GM06990 (cell line): Measurements from ENCODE around the gene EPC2.

ENCODE experiments used
- DNase-seq: peaks from one replicate; pipeline ENCODE4 v3.0.0-alpha.2; 2011; ENCODE audit not compliant: insufficient read length; ENCODE audit errors: extremely low read depth
- H3K27me3 ChIP-seq: replicated peaks from 2 replicates; pipeline ENCODE4 v1.6.0; 2011; ENCODE audit warnings: low read length; ENCODE audit not compliant: control insufficient read depth, insufficient read depth
- H3K36me3 ChIP-seq: 2 replicates; pipeline ENCODE4 v1.5.1; 2011; ENCODE audit warnings: low read length; ENCODE audit not compliant: control insufficient read depth, insufficient read depth
- H3K4me3 ChIP-seq: replicated peaks from 2 replicates; pipeline ENCODE4 v1.5.1; 2011; ENCODE audit warnings: low read depth, mild to moderate bottlenecking, control low read depth, low read length
- TF ChIP-seq, protein P1 (sequence below): IDR thresholded peaks from 2 replicates; pipeline ENCODE4 v1.5.1; 2011; ENCODE audit warnings: low read length, control low read depth, mild to moderate bottlenecking, inconsistent platforms; ENCODE audit not compliant: insufficient read depth, poor library complexity, severe bottlenecking

The EPC2 gene, protein sequence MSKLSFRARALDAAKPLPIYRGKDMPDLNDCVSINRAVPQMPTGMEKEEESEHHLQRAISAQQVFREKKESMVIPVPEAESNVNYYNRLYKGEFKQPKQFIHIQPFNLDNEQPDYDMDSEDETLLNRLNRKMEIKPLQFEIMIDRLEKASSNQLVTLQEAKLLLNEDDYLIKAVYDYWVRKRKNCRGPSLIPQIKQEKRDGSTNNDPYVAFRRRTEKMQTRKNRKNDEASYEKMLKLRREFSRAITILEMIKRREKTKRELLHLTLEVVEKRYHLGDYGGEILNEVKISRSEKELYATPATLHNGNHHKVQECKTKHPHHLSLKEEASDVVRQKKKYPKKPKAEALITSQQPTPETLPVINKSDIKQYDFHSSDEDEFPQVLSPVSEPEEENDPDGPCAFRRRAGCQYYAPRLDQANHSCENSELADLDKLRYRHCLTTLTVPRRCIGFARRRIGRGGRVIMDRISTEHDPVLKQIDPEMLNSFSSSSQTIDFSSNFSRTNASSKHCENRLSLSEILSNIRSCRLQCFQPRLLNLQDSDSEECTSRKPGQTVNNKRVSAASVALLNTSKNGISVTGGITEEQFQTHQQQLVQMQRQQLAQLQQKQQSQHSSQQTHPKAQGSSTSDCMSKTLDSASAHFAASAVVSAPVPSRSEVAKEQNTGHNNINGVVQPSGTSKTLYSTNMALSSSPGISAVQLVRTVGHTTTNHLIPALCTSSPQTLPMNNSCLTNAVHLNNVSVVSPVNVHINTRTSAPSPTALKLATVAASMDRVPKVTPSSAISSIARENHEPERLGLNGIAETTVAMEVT

DNA sequence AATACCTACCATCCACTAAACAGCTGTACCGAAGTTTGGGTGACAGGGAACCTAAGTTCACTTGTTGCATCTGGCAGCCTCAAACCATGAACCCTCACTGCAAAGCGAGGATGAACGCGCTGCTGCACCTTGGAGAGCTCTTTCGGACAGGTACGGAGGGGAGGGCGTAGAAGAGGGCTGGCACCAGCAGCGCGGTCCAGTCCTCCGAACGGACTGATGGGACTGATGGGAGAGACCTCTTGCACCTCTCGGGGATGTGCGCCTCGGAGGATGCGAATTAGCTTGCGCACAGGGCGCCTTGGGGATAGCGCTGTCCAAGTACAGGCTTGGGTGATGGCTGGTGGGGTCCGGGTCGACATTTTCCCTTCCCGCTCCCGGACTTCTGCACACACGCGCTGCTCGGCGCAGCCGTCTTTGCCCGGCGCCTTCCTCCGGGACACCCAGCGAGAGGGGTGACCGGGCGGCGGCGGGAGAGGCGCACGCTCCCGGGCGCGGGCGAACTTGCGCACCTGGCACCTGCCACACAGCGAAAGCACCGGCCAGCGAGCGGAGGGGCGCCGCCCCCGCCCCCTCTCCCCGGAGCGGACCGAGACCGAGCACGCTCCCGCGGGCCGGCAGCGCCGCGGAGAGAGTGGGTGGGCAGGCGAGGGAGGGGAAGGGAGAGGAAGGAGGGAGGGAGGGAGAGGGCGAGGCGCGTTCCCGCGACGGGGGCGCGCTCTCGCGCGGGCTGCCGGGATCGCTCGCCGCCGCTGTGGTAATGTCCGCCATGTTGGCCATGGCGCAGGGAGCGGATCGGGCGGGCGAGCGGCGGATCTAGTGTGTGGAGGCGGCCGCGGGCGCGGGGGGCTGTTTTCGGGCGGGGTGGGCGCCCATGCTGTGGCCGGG, at the start of gene EPC2:
TSS of gene EPC2 (plus strand) at position 754 of the 885 bp plus-strand sequence. CDS start 267 bp downstream, outside the sequence.
- DNase-seq, result peak; percentile 96
- Histone ChIP-seq H3K27me3 (no peaks in the 10 kb centered on the region), H3K4me3 (peak within 1 kb of the TSS; percentile 93), H3K36me3 (no peaks in the 10 kb centered on the region)
- TF ChIP-seq, protein P1, sequence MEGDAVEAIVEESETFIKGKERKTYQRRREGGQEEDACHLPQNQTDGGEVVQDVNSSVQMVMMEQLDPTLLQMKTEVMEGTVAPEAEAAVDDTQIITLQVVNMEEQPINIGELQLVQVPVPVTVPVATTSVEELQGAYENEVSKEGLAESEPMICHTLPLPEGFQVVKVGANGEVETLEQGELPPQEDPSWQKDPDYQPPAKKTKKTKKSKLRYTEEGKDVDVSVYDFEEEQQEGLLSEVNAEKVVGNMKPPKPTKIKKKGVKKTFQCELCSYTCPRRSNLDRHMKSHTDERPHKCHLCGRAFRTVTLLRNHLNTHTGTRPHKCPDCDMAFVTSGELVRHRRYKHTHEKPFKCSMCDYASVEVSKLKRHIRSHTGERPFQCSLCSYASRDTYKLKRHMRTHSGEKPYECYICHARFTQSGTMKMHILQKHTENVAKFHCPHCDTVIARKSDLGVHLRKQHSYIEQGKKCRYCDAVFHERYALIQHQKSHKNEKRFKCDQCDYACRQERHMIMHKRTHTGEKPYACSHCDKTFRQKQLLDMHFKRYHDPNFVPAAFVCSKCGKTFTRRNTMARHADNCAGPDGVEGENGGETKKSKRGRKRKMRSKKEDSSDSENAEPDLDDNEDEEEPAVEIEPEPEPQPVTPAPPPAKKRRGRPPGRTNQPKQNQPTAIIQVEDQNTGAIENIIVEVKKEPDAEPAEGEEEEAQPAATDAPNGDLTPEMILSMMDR, result no peak

DNA sequence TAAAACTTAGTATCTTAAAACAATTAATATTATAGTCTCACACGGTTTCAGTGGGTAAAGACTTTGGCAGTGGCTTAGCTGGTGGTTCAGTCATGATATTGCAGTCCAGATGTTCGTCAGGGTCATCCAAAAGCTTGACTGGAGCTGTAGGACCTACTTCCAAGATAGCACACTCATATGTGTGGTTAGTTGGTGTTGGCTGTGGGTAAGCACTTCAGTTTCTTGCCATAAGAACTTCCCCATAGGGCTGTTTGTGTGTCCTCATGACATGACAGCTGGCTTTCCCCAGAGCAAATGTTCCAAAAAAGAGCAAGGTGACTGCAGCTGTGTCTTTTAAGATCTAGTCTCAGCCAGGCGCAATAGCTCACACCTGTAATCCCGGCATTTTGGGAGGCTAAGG, 48.5 kb upstream of the EPC2 start:
- H3K27me3 ChIP-seq, result peaks cover 2% of the 10 kb centered on the region; the same call in 1 of the 2 replicates
- DNase-seq, result no peak
- H3K36me3 ChIP-seq, result no peaks in the 10 kb centered on the region
- TF ChIP-seq, protein P1, result no peak
- H3K4me3 ChIP-seq, result no peak overlapping the region

DNA sequence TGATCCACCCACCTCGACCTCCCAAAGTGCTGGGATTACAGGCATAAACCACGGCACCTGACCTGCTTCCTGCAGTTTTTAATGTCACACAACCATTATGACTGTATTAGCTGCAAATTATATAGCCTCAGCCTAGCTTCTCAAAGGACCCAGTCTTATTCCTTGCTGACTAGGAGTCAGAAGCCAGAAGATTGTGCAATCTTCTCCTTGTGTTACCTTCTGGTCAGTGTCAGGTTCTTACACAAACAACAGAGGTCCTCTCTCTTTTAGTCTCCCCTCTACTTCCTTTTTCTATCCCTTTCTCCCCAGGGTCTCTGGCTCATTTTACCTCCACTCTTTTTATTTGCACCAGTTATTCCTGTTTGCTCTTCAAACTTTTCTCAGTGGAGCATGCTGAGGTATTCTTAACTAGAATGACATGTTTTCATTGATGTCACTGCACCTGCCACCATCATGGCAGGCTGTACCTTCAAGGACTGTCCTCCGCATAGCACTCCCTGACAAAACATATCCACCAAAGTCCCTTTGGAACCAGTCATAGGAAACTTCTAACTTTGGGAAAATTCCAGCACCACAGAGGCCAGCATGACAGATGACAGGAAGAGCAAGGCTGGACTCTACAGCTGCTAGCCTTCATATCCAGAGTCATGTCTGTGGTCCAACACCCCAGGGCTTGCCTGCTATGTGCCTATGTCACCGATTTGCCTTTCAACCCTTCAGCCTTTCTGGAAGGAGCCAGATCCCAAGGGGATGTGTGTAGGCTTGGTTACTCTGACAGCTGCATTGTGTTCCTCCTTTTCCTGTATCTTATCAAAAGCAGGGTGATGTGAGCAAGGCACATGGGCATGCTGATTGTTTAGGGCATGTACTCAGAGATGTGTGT, 45.2 kb upstream of the EPC2 start:
- H3K27me3 ChIP-seq, result peaks cover 2% of the 10 kb centered on the region; the same call in 1 of the 2 replicates
- no peaks in the 10 kb centered on the region for H3K36me3 ChIP-seq
- no peak overlapping the region for H3K4me3 ChIP-seq
- DNase-seq, result no peak
- TF ChIP-seq, protein P1, result no peak

DNA sequence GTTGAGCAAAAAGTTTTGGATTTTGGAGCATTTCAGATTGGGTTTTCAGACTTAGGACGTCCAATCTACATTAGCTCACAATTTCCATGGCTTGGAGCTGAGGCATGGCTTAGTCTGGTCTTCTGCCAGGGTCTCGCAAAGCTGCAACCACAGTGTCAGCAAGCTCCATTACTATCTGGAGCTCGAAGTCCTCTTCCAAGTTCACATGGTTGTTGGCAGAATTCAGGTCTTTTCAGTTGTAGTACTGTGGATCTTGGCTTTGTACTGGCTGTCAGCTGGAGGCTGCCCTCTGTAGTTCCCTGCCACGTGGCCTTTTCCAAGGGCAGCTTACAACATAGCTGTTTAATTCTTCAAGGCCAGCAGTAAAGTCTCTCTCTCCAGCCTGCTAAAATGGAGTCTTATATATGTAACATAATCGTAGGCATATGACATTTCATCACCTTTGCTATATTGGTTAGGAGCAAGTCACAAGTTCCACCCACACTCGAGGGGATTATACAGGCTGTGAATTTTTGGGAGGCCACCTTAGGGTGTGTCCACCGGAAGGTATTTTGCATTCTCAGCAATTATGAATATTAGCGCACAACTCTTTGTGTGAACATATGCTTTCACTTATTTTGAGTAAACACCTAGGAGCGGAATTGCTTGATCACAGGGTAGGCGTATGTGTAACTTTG, 41.5 kb upstream of the EPC2 start:
- TF ChIP-seq, protein P1, result no peak
- DNase-seq, result peak; percentile 35
- H3K4me3 ChIP-seq, result no peak overlapping the region; the same call in 1 of the 2 replicates
- H3K27me3 ChIP-seq, result peaks cover 2% of the 10 kb centered on the region; the same call in 1 of the 2 replicates
- H3K36me3 ChIP-seq, result no peaks in the 10 kb centered on the region
